ENCODE data around the gene SAE1.

GRCh38 chr19:47144630-47145029, 14.0 kb downstream of the SAE1 start:
- TF ChIP-seq POLR2AphosphoS5 (IDR thresholded peaks at IDR 0.05; ENCODE audit: borderline replicate concordance, low read depth, low read length) (no peak), EZH2 (IDR thresholded peaks at IDR 0.05) (no peak), FOXP2 (optimal IDR thresholded peaks at IDR 0.05; ENCODE audit: control extremely low read depth, extremely low read length, insufficient read depth) (no peak)
